HCT116 (cell line): ENCODE results near the gene CDH13.

ENCODE experiments used
- ATF3 ChIP-seq: IDR thresholded peaks from 2 replicates; pipeline ENCODE4 v1.6.1; 2012
- CTCF ChIP-seq, 3 experiments: fragments of 200-600 bp in 1 of 3; sonication (generic) in 1 of 3; IDR thresholded peaks in 2 of 3; conservative IDR thresholded peaks in 1 of 3; 2 replicates each; pipeline ENCODE4 v1.5.1; 2012 to 2017; ENCODE audit warnings: low read depth in 2 of 3, low read length in 2 of 3, antibody characterized with exemption in 1 of 3, borderline replicate concordance in 1 of 3, control low read depth in 1 of 3, mild to moderate bottlenecking in 1 of 3, mixed read lengths in 1 of 3, mixed run types in 1 of 3, moderate library complexity in 1 of 3; ENCODE audit not compliant: insufficient read depth in 1 of 3
- EZH2phosphoT487 ChIP-seq: fragments of 200-600 bp; IDR thresholded peaks from 2 replicates; pipeline ENCODE4 v1.6.1; 2018; ENCODE audit warnings: antibody characterized with exemption, borderline replicate concordance
- POLR2A ChIP-seq: IDR thresholded peaks from 2 replicates; pipeline ENCODE4 v1.7.0; 2011; ENCODE audit warnings: borderline replicate concordance; ENCODE audit not compliant: insufficient read depth, insufficient read length; ENCODE audit errors: extremely low read depth
- POLR2AphosphoS5 ChIP-seq: IDR thresholded peaks from 2 replicates; pipeline ENCODE4 v1.6.1; 2011; ENCODE audit warnings: mild to moderate bottlenecking, low read depth, low read length, moderate library complexity
- RAD21 ChIP-seq: IDR thresholded peaks from 2 replicates; pipeline ENCODE4 v1.6.1; 2012; ENCODE audit warnings: low read depth, mild to moderate bottlenecking
- SP1 ChIP-seq: IDR thresholded peaks from 2 replicates; pipeline ENCODE4 v1.6.1; 2012; ENCODE audit warnings: low read depth
- YY1 ChIP-seq: IDR thresholded peaks from 2 replicates; pipeline ENCODE4 v1.6.1; 2011; ENCODE audit warnings: low read length, low read depth, moderate library complexity, mild to moderate bottlenecking; ENCODE audit not compliant: insufficient replicate concordance; ENCODE audit errors: extremely low read depth
- TF ChIP-seq, protein P1 (sequence below): IDR thresholded peaks from 2 replicates; pipeline ENCODE4 v1.6.1; 2011; ENCODE audit warnings: mild to moderate bottlenecking, low read length, moderate library complexity; ENCODE audit not compliant: insufficient replicate concordance; ENCODE audit errors: extremely low read depth
- TF ChIP-seq, protein P2 (sequence below): IDR thresholded peaks from 2 replicates; pipeline ENCODE4 v1.6.1; 2012

- TF ChIP-seq, protein P1, sequence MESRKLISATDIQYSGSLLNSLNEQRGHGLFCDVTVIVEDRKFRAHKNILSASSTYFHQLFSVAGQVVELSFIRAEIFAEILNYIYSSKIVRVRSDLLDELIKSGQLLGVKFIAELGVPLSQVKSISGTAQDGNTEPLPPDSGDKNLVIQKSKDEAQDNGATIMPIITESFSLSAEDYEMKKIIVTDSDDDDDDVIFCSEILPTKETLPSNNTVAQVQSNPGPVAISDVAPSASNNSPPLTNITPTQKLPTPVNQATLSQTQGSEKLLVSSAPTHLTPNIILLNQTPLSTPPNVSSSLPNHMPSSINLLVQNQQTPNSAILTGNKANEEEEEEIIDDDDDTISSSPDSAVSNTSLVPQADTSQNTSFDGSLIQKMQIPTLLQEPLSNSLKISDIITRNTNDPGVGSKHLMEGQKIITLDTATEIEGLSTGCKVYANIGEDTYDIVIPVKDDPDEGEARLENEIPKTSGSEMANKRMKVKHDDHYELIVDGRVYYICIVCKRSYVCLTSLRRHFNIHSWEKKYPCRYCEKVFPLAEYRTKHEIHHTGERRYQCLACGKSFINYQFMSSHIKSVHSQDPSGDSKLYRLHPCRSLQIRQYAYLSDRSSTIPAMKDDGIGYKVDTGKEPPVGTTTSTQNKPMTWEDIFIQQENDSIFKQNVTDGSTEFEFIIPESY: no peak
- TF ChIP-seq CTCF (IDR thresholded peaks at IDR 0.05 in 2 of 3, conservative IDR thresholded peaks at IDR 0.05 in 1 of 3; ENCODE audit: borderline replicate concordance in 1 of 3, insufficient read depth in 1 of 3, low read depth in 2 of 3, low read length in 2 of 3): no peak
- no peak for TF ChIP-seq EZH2phosphoT487
- TF ChIP-seq ATF3: no peak
- no peak for TF ChIP-seq POLR2A
- TF ChIP-seq, protein P2, sequence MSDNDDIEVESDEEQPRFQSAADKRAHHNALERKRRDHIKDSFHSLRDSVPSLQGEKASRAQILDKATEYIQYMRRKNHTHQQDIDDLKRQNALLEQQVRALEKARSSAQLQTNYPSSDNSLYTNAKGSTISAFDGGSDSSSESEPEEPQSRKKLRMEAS: no peak
- no peak for TF ChIP-seq RAD21
- TF ChIP-seq SP1: no peak
- TF ChIP-seq POLR2AphosphoS5: no peak
- no peak for TF ChIP-seq YY1
Observed at GRCh38 chr16:82857693-82858365, 231.1 kb downstream of the CDH13 start.
